Right cardiac atrium (tissue), 5 donors: ENCODE data around the gene ARHGAP5. TPM values are rescaled to one million over a fixed set of nuclear protein-coding genes. Genes with fewer than 3 reads are reported as not detected.

ENCODE experiments used
- ATAC-seq, 2 donors: fragments of 200-7000 bp; cut with Tn5 transposase; one replicate each; pipeline versions ENCODE4 v1.8.0 to v1.9.1; 2020; ENCODE audit warnings: moderate library complexity in 2 of 2, mild to moderate bottlenecking in 1 of 2
- DNase-seq, 3 donors: peaks; one replicate each; pipeline ENCODE4 v3.0.0-alpha.2; 2020
- H3K27ac ChIP-seq: one replicate; pipeline ENCODE4 v1.5.1; 2013; ENCODE audit warnings: mild to moderate bottlenecking, low read length, control low read depth, moderate library complexity
- H3K27me3 ChIP-seq: one replicate; pipeline ENCODE4 v1.6.1; 2013; ENCODE audit not compliant: control insufficient read depth, insufficient read depth
- H3K4me1 ChIP-seq: one replicate; pipeline ENCODE4 v1.6.1; 2013; ENCODE audit warnings: low read length; ENCODE audit not compliant: control insufficient read depth, insufficient read depth
- H3K4me3 ChIP-seq: one replicate; pipeline ENCODE4 v1.5.1; 2013; ENCODE audit warnings: low read length, control low read depth
- H3K9me3 ChIP-seq: one replicate; pipeline ENCODE4 v1.6.1; 2013; ENCODE audit warnings: low read length; ENCODE audit not compliant: control insufficient read depth
- WGBS: extraction: QIAGEN DNeasy Blood & Tissue Kit; methylation state at CpG from one replicate; pipeline ENCODE4 v1.1.7; 2013; 5-methylcytosine and 5-hydroxymethylcytosine counted together
- intact Hi-C, 4 donors: fragments of 100-400 bp; cut with DNase I; formaldehyde crosslinking; loops; one replicate each; pipeline versions ENCODE4 v1.11.0 to v1.14.0; 2022 to 2023
- polyA plus RNA-seq: library from polyadenylated mRNA; stranded (reverse); fragments of 200-250 nt; gene quantifications from one replicate; pipeline ENCODE4 v1.2.3, GENCODE V29; 2013
- total RNA-seq, 4 donors: library from RNA; stranded (reverse); fragmentation: NEBNext Ultra II Directional; extraction: Animal tissue kit (Norgen Biotek cat#: 25700); gene quantifications; one replicate each; pipeline ENCODE4 v1.2.1, GENCODE V29; 2021
- donor health status: healthy with polysubstance abuse.
- donor health status: DM: no; HTN: yes; CAD: no.
- donor health status: DM: no; HTN: no; CAD: no.
- donor health status: DM: no; HTN: yes; CAD: no; lungs with severe emphysema.
- donor health status: DM: yes; HTN: yes; CAD: no.

The ARHGAP5 gene
- total and polyA plus RNA-seq, 5 donors: 28.0 to 255 (median 229) TPM

DNA sequence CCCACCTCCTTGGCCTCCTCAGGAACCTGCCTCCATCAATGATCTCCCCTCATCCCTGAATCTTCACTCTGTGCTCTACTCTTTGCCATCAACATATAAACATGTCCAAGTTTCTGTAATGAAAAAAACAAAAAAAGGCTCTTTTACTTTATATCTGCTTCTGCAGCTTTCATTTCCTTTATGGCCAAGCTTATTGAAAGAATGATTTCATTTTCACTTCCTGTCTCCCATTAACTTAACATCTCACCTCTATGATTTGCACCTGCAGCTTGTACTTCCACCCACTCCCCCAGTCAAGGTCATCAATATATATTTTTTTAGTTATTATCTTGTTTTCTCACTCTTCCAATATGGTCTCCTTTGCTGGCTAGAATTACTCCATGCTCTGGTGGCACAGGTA is 109.1 kb downstream of the ARHGAP5 start:
- intact Hi-C loops: no loop called here
- Histone ChIP-seq H3K9me3 (no peaks in the 10 kb centered on the region), H3K27me3 (no peaks in the 10 kb centered on the region), H3K4me1 (no peaks in the 10 kb centered on the region), H3K4me3 (no peak overlapping the region), H3K27ac (no peak overlapping the region)
- ATAC-seq (no peak), DNase-seq (no peak)

DNA sequence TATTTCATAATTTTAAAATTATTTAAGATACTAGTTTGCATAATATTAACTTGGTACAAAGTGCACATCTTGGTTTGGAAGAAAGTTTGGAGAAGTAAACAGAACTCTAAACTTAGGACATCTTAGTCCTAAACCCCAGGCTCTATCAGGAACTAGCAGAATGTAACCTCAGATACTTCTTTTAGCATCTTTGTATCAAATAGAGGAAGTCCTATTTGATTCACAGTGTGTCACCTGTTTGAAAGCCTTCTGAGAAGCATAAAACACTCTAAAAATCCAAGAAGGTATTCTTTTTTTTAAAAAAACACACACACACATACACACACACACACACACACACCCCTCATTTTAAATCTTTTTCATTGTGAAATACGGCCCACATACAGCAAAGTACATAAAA is 112.7 kb downstream of the ARHGAP5 start:
- no peak for DNase-seq
- no peak for ATAC-seq
- H3K4me3 ChIP-seq: no peak overlapping the region
- H3K4me1 ChIP-seq: no peaks in the 10 kb centered on the region
- 85% methylated on average over 1 of the region's 1 CpG for WGBS
- no peak overlapping the region for H3K27ac ChIP-seq
- no peaks in the 10 kb centered on the region for H3K9me3 ChIP-seq
- intact Hi-C loops: no loop called here
- H3K27me3 ChIP-seq: no peaks in the 10 kb centered on the region

DNA sequence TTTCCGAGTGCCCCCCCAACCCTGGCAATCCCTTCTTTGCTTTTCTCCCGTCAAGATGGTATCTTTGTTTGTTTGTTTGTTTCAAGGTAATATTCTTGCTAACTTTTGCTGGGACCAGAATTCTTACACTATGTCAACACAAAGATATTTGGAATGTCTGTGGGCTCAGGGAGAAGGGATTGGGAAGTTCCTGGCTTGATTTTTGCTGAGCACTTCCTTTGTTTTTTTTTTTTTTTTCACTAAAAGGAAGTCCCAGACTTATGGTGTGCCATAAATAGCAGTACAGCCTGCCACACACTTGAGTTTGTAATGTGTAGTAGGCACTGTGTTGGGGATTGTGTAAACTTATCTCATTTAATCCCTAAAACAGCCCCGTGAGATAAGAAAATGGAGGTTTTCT is 113.6 kb downstream of the ARHGAP5 start:
- no peak overlapping the region for H3K4me3 ChIP-seq
- no peaks in the 10 kb centered on the region for H3K4me1 ChIP-seq
- DNase-seq: no peak
- no peak overlapping the region for H3K27ac ChIP-seq
- intact Hi-C loops: no loop called here
- WGBS: 53% methylated on average over 3 of the region's 3 CpGs
- ATAC-seq: no peak
- no peaks in the 10 kb centered on the region for H3K9me3 ChIP-seq
- H3K27me3 ChIP-seq: no peaks in the 10 kb centered on the region

DNA sequence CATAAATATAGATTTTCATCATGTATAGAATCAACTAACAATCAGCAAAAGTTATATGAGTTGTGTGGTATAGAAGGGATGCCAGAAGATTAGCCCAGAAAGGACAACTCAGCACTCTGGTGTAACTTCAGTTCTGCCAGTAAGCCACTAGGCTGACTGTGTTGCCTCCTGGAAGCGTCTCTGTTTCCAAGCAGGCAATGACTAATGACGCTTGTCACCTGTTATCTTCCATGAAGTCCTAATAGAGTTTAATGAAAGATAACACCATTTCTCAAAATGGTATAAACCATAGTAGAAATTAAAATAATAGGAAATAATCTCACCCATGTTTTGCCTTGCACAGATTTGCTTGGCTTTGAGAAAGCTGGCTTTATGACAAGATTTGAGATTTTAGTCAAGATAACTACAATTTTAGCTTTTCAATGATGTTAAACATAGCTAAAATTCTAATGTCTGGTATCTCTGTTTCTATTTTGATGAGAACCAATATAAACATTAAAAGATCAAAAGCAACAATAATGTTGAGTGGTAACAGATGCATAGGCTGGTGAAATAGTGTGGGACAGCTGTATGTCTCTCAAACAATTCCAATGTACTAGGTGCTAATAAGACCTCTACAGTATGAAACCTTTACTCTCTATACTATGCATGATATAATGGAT is 115.7 kb downstream of the ARHGAP5 start:
- ATAC-seq: no peak
- H3K9me3 ChIP-seq: no peaks in the 10 kb centered on the region
- H3K27me3 ChIP-seq: no peaks in the 10 kb centered on the region
- H3K4me3 ChIP-seq: no peak overlapping the region
- 73% methylated on average over 2 of the region's 2 CpGs for WGBS
- intact Hi-C loops: no loop called here
- no peaks in the 10 kb centered on the region for H3K4me1 ChIP-seq
- no peak for DNase-seq
- no peak overlapping the region for H3K27ac ChIP-seq

DNA sequence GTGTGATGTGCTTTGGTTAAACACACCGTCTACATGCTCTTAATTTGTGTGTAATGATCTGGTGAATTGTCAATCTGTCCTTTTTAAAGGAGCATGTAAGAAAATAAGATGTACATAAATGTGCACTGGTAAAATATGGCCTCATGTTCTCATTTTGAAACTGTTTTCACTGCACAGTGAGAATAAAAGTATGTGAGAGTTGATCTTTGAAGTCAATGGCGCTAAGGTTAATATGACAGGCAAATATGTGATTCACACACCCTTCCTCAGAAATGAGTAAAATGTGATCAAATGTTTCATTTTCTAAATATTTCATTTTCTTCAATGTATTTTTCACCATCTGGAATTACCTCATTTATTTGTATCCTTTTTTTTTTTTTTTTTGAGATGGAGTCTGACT is 116.4 kb downstream of the ARHGAP5 start:
- intact Hi-C loops: no loop called here
- Histone ChIP-seq H3K27me3 (no peaks in the 10 kb centered on the region), H3K27ac (no peak overlapping the region), H3K4me3 (no peak overlapping the region), H3K9me3 (no peaks in the 10 kb centered on the region), H3K4me1 (no peaks in the 10 kb centered on the region)
- DNase-seq (no peak), ATAC-seq (no peak)
- WGBS: 91% methylated on average over 2 of the region's 2 CpGs

DNA sequence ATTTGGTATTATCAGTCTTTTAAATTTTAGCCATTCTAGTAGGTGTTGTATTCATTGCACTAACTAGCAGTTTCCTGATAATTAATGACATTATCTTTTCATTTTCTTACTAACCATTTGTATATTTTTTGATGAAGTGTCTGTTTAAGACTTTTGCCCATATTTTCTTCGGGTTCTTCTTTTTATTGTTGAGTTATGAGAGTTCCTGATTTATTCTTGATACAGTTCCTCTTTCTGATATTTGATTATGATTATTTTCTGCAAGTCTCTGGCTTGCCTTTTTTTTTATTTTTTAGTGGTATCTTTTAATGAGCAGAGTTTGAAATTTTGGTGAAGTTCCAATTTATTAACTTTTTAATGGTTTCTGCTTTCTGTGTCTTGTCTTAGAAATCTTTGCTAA is 118.5 kb downstream of the ARHGAP5 start:
- no peak overlapping the region for H3K27ac ChIP-seq
- H3K9me3 ChIP-seq: no peaks in the 10 kb centered on the region
- no peak for DNase-seq
- WGBS: 70% methylated on average over 1 of the region's 1 CpG
- no peak overlapping the region for H3K4me3 ChIP-seq
- no peaks in the 10 kb centered on the region for H3K27me3 ChIP-seq
- ATAC-seq: no peak
- intact Hi-C loops: no loop called here
- no peaks in the 10 kb centered on the region for H3K4me1 ChIP-seq

DNA sequence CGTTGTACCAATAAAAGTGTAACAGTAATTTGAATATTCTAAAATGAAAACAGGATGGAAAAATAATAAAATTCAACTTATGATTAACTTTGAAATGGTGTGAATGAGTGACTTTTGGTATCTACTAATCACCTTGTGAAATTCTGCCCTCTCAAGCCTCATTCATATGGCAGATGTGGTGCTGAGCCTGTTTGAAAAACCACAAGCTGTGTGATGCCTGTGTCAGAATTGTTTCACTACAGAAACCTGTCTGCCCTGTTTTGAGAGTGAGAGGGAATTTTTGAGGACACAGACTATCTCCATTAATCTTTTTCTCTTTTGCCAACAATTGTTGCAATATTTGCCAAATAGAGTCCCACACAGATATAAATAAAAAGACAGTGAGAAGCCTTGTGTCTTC is 120.8 kb downstream of the ARHGAP5 start:
- intact Hi-C loops: no loop called here
- no peak for DNase-seq
- 68% methylated on average over 1 of the region's 1 CpG for WGBS

DNA sequence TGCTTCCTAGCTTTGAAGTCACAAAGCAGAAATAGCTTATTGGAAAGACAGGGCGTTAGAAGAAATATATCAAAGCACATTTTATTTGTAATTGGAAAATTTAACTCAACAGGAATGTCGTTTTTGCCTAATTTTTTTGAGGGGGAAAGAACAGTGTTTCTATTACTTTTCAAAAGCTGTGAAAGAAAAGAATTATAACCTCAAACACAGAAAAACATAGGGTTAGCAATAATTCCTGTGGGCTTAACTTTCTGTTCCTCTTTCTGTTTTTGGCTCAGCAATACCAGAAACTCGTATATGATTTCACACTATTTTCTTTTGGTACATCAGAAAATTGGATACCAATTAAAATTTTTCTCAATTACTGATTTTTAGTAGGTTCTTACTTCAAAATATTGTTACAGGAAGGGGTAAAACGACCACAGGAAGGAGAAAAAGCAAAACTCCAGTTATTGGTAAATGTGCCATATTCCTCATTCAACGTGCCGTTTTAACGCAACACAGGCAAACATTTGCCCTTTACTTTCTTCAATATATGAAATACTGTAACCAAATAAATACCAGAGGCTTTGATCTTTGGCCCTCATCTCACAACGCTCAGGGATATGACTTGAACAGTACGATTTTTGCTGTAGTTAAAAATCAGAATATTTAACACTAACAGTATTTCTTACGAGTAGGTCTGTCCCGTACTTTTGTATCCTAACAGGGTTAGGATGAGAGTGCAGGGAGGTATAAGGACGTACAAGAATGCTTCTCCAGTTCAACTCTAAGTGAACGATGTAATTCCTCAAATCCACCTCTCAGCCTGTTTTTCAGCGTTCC is 123.5 kb downstream of the ARHGAP5 start:
- intact Hi-C loops: loop anchor here in 2 of 4 donors (5.0 to 10.0 kb wide), 2 partner anchors 123 to 636 kb away; partner anchors contain the start of genes ARHGAP5 (in 1 of the 2) and NUBPL (in 1 of the 2)
- Histone ChIP-seq H3K4me3 (peak overlapping the region; percentile 56), H3K27me3 (no peaks in the 10 kb centered on the region), H3K27ac (peak overlapping the region; percentile 84), H3K4me1 (no peaks in the 10 kb centered on the region), H3K9me3 (no peaks in the 10 kb centered on the region)
- DNase-seq (no peak), ATAC-seq (no peak)
- 10% methylated on average over 14 of the region's 14 CpGs for WGBS

More for the DNA sequence above, 120.8 kb downstream of the ARHGAP5 start:
- H3K27ac ChIP-seq: no peak overlapping the region
- no peaks in the 10 kb centered on the region for H3K27me3 ChIP-seq
- H3K9me3 ChIP-seq: no peaks in the 10 kb centered on the region
- H3K4me1 ChIP-seq: no peaks in the 10 kb centered on the region
- H3K4me3 ChIP-seq: no peak overlapping the region
- ATAC-seq: no peak

DNA sequence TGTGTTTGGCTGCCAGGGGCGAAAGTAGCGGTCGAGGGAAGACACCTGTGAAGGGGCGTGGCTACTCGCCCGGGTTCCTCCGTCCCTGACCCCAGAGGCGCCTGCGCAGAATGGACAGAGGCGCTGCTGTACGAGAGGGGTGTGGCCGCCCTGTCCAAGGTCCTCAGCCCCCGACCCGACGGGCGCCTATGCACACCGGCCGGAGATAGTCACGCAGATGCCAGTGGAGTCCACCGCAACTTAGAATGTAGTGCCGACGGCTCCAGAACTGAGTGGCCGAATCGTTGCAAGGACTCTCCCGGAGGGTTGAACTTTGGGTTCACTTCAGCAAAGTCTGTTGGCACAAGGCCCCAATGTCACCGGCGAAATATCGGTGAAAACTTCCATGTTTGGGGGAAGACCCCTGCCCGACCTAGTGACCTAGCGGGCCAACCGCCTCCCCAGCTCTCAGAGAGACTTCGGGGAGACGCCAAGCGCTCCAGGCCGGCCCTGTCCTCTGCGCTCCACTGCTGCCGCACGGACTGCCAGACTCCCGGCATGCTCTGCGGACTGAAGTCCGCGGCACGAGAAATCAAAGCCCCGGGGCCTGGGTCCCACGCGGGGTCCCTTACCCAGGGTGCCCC is 124.2 kb downstream of the ARHGAP5 start:
- H3K27me3 ChIP-seq: no peaks in the 10 kb centered on the region
- ATAC-seq: peak; percentile 85 to 89
- H3K27ac ChIP-seq: peak overlapping the region; percentile 84
- no peaks in the 10 kb centered on the region for H3K9me3 ChIP-seq
- H3K4me3 ChIP-seq: peak overlapping the region; percentile 56
- H3K4me1 ChIP-seq: no peaks in the 10 kb centered on the region
- DNase-seq: peak; percentile 85 to 94 (median 94)
- WGBS: under 1% methylated on average over 46 of the region's 46 CpGs
- intact Hi-C loops: loop anchor here in 2 of 4 donors (5.0 to 10.0 kb wide), 2 partner anchors 124 to 637 kb away; partner anchors contain the start of genes ARHGAP5 (in 1 of the 2) and NUBPL (in 1 of the 2)

DNA sequence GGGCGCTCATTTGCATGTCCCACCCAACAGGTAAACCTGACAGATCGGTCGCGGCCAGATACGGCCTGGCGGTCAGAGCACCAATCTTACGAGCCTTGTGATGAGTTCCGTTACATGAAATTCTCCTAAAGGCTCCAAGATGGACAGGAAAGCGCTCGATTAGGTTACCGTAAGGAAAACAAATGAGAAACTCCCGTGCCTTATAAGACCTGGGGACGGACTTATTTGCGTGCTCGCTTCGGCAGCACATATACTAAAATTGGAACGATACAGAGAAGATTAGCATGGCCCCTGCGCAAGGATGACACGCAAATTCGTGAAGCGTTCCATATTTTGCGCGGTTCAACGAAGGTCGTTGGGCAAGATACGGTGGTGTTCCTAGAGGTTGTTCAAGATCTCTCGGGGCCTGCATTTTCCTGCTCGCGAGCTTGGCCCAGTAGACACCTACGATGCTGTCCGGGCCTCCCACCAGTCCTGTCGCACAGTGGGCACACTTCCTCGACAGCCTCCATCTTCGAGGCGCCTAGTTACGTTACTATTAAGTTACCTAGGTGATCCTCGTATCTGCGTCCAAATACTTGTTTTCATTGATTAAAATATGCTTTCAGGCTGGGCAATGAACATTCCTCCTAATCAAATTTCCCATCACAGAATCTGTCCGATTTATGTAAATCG is 124.8 kb downstream of the ARHGAP5 start, which contains the start of gene RNU6-7:
Gene RNU6-7 (plus strand): TSS at position 230 of the 675 bp plus-strand sequence.
- WGBS: 1% methylated on average over 40 of the region's 40 CpGs
- Histone ChIP-seq H3K27me3 (no peaks in the 10 kb centered on the region), H3K4me3 (peak within 1 kb of the TSS; percentile 56), H3K4me1 (no peaks in the 10 kb centered on the region), H3K27ac (peak within 1 kb of the TSS; percentile 84), H3K9me3 (no peaks in the 10 kb centered on the region)
- DNase-seq (peak; percentile 26 to 65 (median 57)), ATAC-seq (peak; percentile 3 to 32)
- intact Hi-C loops: loop anchor here in 3 of 4 donors (2.0 to 10.0 kb wide), 3 partner anchors 125 to 637 kb away; partner anchors contain the start of genes ARHGAP5 (in 2 of the 3) and NUBPL (in 1 of the 3)
